Fibroblast of lung (primary cell): Measurements from ENCODE around the gene XCR1. TPM values are rescaled to one million over a fixed set of nuclear protein-coding genes. Genes with fewer than 3 reads are reported as not detected.

Experiments
- DNase-seq, 2 donors: peaks; one replicate each; pipeline versions ENCODE4 v3.0.0 to v3.0.0-alpha.2; 2010; ENCODE audit warnings: low read depth in 2 of 2
- H2AFZ ChIP-seq: 2 replicates; pipeline ENCODE4 v1.5.1; 2012; ENCODE audit warnings: low read length, control low read depth, inconsistent platforms
- H3K27ac ChIP-seq: 2 replicates; pipeline ENCODE4 v1.5.1; 2011; ENCODE audit warnings: low read length, control low read depth; ENCODE audit not compliant: insufficient read depth
- H3K27me3 ChIP-seq: 2 replicates; pipeline ENCODE4 v1.5.1; 2011; ENCODE audit warnings: mild to moderate bottlenecking, low read length; ENCODE audit not compliant: control insufficient read depth, insufficient read depth
- H3K36me3 ChIP-seq: 2 replicates; pipeline ENCODE4 v1.5.1; 2011; ENCODE audit warnings: low read length; ENCODE audit not compliant: control insufficient read depth, insufficient read depth
- H3K4me1 ChIP-seq: 2 replicates; pipeline ENCODE4 v1.5.1; 2011; ENCODE audit warnings: low read length; ENCODE audit not compliant: control insufficient read depth, insufficient read depth; ENCODE audit errors: extremely low read depth
- H3K4me2 ChIP-seq: 2 replicates; pipeline ENCODE4 v1.5.1; 2011; ENCODE audit warnings: low read length, control low read depth; ENCODE audit not compliant: insufficient read depth; ENCODE audit errors: extremely low read depth
- H3K4me3 ChIP-seq, 4 experiments: fragments of 200-600 bp in 1 of 4; sonication (generic) in 1 of 4; replicated peaks in 1 of 4; 2 replicates each; pipeline ENCODE4 v1.5.1; 2011 to 2016; ENCODE audit warnings: low read length in 4 of 4, low read depth in 3 of 4, mild to moderate bottlenecking in 3 of 4, control low read depth in 2 of 4, inconsistent platforms in 1 of 4, mixed read lengths in 1 of 4; ENCODE audit not compliant: insufficient read depth in 1 of 4; ENCODE audit errors: control extremely low read depth in 1 of 4
- H3K79me2 ChIP-seq: 2 replicates; pipeline ENCODE4 v1.5.1; 2012; ENCODE audit warnings: mild to moderate bottlenecking, low read length, inconsistent platforms; ENCODE audit not compliant: control insufficient read depth, insufficient read depth
- H3K9ac ChIP-seq: 2 replicates; pipeline ENCODE4 v1.5.1; 2011; ENCODE audit warnings: mild to moderate bottlenecking, low read length, control low read depth; ENCODE audit not compliant: insufficient read depth
- H3K9me3 ChIP-seq: 2 replicates; pipeline ENCODE4 v1.5.1; 2012; ENCODE audit warnings: low read depth, low read length; ENCODE audit not compliant: control insufficient read depth, insufficient read depth
- H4K20me1 ChIP-seq: 2 replicates; pipeline ENCODE4 v1.5.1; 2011; ENCODE audit warnings: low read length; ENCODE audit not compliant: control insufficient read depth, insufficient read depth; ENCODE audit errors: extremely low read depth
- EZH2 ChIP-seq: IDR thresholded peaks from 2 replicates; pipeline ENCODE4 v1.5.1; 2012; ENCODE audit warnings: low read length, control low read depth, mild to moderate bottlenecking; ENCODE audit errors: missing control alignments
- polyA plus RNA-seq, 2 donors: library from polyadenylated mRNA; depleted of rRNA in 1 of 2; stranded (reverse) in 1 of 2; unstranded in 1 of 2; fragments of >200 nt; gene quantifications; 2 replicates each; pipeline ENCODE4 v1.2.1, GENCODE V29; 2011 to 2012; ENCODE audit warnings: missing spikeins in 1 of 2
- total RNA-seq: library from RNA; depleted of rRNA; stranded (reverse); fragments of >200 nt; gene quantifications from 2 replicates; pipeline ENCODE4 v1.2.1, GENCODE V29; 2014
- TF ChIP-seq, protein P1 (sequence below), 2 donors: IDR thresholded peaks in 1 of 2; conservative IDR thresholded peaks in 1 of 2; 1 replicate in 1 of 2; 2 replicates in 1 of 2; pipeline ENCODE4 v1.5.1; 2011 to 2012; ENCODE audit warnings: low read length in 2 of 2, control low read depth in 1 of 2, inconsistent platforms in 1 of 2, low read depth in 1 of 2, mild to moderate bottlenecking in 1 of 2

XCR1 gene
- total and polyA plus RNA-seq, 2 donors (not counting 1 experiment from before 2014, with no cell fraction given) = under 0.01 to 0.01 TPM

- Histone ChIP-seq H3K79me2 (no peaks in the 10 kb centered on the region), H3K9me3 (no peaks in the 10 kb centered on the region), H3K9ac (no peak overlapping the region), H3K4me1 (no peaks in the 10 kb centered on the region), H3K4me2 (no peak overlapping the region), H3K27me3 (no peaks in the 10 kb centered on the region), H3K4me3 (no peak overlapping the region), H2AFZ (no peak overlapping the region), H3K36me3 (no peaks in the 10 kb centered on the region), H3K27ac (no peak overlapping the region), H4K20me1 (no peaks in the 10 kb centered on the region)
- TF ChIP-seq EZH2 = no peak
- TF ChIP-seq, protein P1, sequence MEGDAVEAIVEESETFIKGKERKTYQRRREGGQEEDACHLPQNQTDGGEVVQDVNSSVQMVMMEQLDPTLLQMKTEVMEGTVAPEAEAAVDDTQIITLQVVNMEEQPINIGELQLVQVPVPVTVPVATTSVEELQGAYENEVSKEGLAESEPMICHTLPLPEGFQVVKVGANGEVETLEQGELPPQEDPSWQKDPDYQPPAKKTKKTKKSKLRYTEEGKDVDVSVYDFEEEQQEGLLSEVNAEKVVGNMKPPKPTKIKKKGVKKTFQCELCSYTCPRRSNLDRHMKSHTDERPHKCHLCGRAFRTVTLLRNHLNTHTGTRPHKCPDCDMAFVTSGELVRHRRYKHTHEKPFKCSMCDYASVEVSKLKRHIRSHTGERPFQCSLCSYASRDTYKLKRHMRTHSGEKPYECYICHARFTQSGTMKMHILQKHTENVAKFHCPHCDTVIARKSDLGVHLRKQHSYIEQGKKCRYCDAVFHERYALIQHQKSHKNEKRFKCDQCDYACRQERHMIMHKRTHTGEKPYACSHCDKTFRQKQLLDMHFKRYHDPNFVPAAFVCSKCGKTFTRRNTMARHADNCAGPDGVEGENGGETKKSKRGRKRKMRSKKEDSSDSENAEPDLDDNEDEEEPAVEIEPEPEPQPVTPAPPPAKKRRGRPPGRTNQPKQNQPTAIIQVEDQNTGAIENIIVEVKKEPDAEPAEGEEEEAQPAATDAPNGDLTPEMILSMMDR (conservative IDR thresholded peaks at IDR 0.05 in 1 of 2, IDR thresholded peaks at IDR 0.05 in 1 of 2; ENCODE audit: low read depth in 1 of 2, low read length in 2 of 2) = no peak
- no peak for DNase-seq
Observed at GRCh38 chr3:46031269-46031668, 4.0 kb upstream of the XCR1 start.

GRCh38 chr3:46030626-46031025 is 3.3 kb upstream of the XCR1 start:
- DNase-seq = no peak
- no peaks in the 10 kb centered on the region for H3K79me2 ChIP-seq

DNA sequence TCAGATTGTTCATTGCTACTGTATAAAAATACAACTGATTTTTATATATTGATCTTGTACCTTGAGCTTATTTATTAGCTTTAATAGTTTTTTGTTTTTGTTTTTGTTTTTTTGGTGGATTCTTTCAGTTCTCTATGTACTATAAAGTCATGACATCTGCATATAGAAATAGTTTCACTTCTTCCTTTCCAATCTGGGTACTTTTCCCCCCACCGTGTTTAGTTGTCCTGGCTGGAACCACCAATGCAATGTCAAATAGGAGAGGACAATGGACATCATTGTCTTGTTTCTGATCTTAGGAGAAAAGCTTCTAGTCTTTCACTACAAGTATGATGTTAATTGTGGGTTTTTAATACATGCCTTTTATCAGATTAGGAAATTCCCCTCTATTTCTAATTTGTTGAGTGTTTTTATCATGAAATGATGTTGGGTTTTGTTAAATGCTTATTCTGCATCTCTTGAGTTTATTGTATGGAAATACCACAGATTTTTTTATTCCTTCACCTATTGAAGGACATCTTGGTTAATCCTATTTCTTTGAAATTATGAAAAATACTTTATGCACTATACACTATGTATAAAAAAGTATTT is 2.8 kb upstream of the XCR1 start:
- H2AFZ ChIP-seq = no peak overlapping the region
- H3K4me3 ChIP-seq = no peak overlapping the region
- H3K9ac ChIP-seq = no peak overlapping the region
- H3K4me1 ChIP-seq = no peaks in the 10 kb centered on the region
- no peaks in the 10 kb centered on the region for H4K20me1 ChIP-seq
- no peaks in the 10 kb centered on the region for H3K79me2 ChIP-seq
- DNase-seq = no peak
- no peaks in the 10 kb centered on the region for H3K36me3 ChIP-seq
- H3K27me3 ChIP-seq = peaks cover 2% of the 10 kb centered on the region
- TF ChIP-seq, protein P1 (conservative IDR thresholded peaks at IDR 0.05 in 1 of 2, IDR thresholded peaks at IDR 0.05 in 1 of 2; ENCODE audit: low read depth in 1 of 2, low read length in 2 of 2) = no peak
- no peak for TF ChIP-seq EZH2
- H3K9me3 ChIP-seq = no peaks in the 10 kb centered on the region
- H3K27ac ChIP-seq = no peak overlapping the region
- H3K4me2 ChIP-seq = no peak overlapping the region

More at GRCh38 chr3:46030626-46031025, 3.3 kb upstream of the XCR1 start:
- Histone ChIP-seq H3K36me3 (no peaks in the 10 kb centered on the region), H3K4me3 (no peak overlapping the region), H3K9me3 (no peaks in the 10 kb centered on the region), H3K27me3 (no peaks in the 10 kb centered on the region), H3K9ac (no peak overlapping the region), H4K20me1 (no peaks in the 10 kb centered on the region), H3K27ac (no peak overlapping the region), H3K4me1 (no peaks in the 10 kb centered on the region), H3K4me2 (no peak overlapping the region), H2AFZ (no peak overlapping the region)
- TF ChIP-seq, protein P1 (conservative IDR thresholded peaks at IDR 0.05 in 1 of 2, IDR thresholded peaks at IDR 0.05 in 1 of 2; ENCODE audit: low read depth in 1 of 2, low read length in 2 of 2) = no peak
- no peak for TF ChIP-seq EZH2
